H9 (cell line): ENCODE results near the gene GPR137B. TPM values are rescaled to one million over a fixed set of nuclear protein-coding genes. Genes with fewer than 3 reads are reported as not detected.

Experiments
- DNase-seq: peaks from one replicate; pipeline ENCODE4 v3.0.0-alpha.2; 2017
- H2AFZ ChIP-seq: one replicate; pipeline ENCODE4 v1.6.1; 2013; ENCODE audit warnings: mild to moderate bottlenecking, low read length, control low read depth, moderate library complexity
- H2AK5ac ChIP-seq: 2 replicates; pipeline ENCODE4 v1.6.1; 2013; ENCODE audit warnings: low read length, control low read depth, mixed read lengths; ENCODE audit not compliant: insufficient read length
- H2BK120ac ChIP-seq: one replicate; pipeline ENCODE4 v1.6.1; 2013; ENCODE audit warnings: low read depth, mild to moderate bottlenecking, low read length, control low read depth, inconsistent platforms; ENCODE audit not compliant: poor library complexity, severe bottlenecking
- H2BK12ac ChIP-seq: 2 replicates; pipeline ENCODE4 v1.6.1; 2013; ENCODE audit warnings: low read length, control low read depth, mixed read lengths, low read depth; ENCODE audit not compliant: insufficient read length
- H2BK15ac ChIP-seq: 2 replicates; pipeline ENCODE4 v1.6.1; 2013; ENCODE audit warnings: low read depth, low read length, control low read depth
- H2BK20ac ChIP-seq: one replicate; pipeline ENCODE4 v1.6.1; 2013; ENCODE audit warnings: low read depth, mild to moderate bottlenecking, low read length, control low read depth, inconsistent platforms; ENCODE audit not compliant: poor library complexity, severe bottlenecking
- H2BK5ac ChIP-seq: 2 replicates; pipeline ENCODE4 v1.6.1; 2013; ENCODE audit warnings: low read length, control low read depth, mixed read lengths; ENCODE audit not compliant: insufficient read length
- H3K14ac ChIP-seq: 2 replicates; pipeline ENCODE4 v1.6.1; 2013; ENCODE audit warnings: low read length, control low read depth; ENCODE audit not compliant: insufficient read depth
- H3K18ac ChIP-seq: 2 replicates; pipeline ENCODE4 v1.6.1; 2013; ENCODE audit warnings: low read depth, mild to moderate bottlenecking, mixed read lengths, low read length, control low read depth; ENCODE audit not compliant: insufficient read length
- H3K23ac ChIP-seq: 2 replicates; pipeline ENCODE4 v1.6.1; 2013; ENCODE audit warnings: low read length, control low read depth, mixed read lengths, low read depth; ENCODE audit not compliant: insufficient read length
- H3K23me2 ChIP-seq: 2 replicates; pipeline ENCODE4 v1.6.1; 2013; ENCODE audit warnings: low read depth, mild to moderate bottlenecking, mixed read lengths, low read length, control low read depth; ENCODE audit not compliant: insufficient read length, poor library complexity, severe bottlenecking
- H3K27ac ChIP-seq: 2 replicates; pipeline ENCODE4 v1.5.1; 2013; ENCODE audit warnings: low read length, control low read depth, mixed read lengths, low read depth; ENCODE audit not compliant: insufficient read length
- H3K27me3 ChIP-seq: 2 replicates; pipeline ENCODE4 v1.6.1; 2013; ENCODE audit warnings: low read length, control low read depth, inconsistent platforms; ENCODE audit not compliant: insufficient read depth
- H3K4ac ChIP-seq: 2 replicates; pipeline ENCODE4 v1.6.1; 2013; ENCODE audit warnings: low read depth, mild to moderate bottlenecking, control low read depth, inconsistent platforms, low read length, moderate library complexity
- H3K4me1 ChIP-seq: 2 replicates; pipeline ENCODE4 v1.6.1; 2013; ENCODE audit warnings: low read length, control low read depth, inconsistent platforms; ENCODE audit not compliant: insufficient read depth
- H3K4me2 ChIP-seq: 2 replicates; pipeline ENCODE4 v1.6.1; 2013; ENCODE audit warnings: low read length, control low read depth, mixed read lengths; ENCODE audit not compliant: insufficient read length, insufficient read depth
- H3K56ac ChIP-seq: 2 replicates; pipeline ENCODE4 v1.6.1; 2013; ENCODE audit warnings: low read depth, mild to moderate bottlenecking, mixed read lengths, low read length, control low read depth; ENCODE audit not compliant: insufficient read length
- H3K79me1 ChIP-seq: 2 replicates; pipeline ENCODE4 v1.6.1; 2013; ENCODE audit warnings: low read depth, mild to moderate bottlenecking, moderate library complexity, low read length, control low read depth, inconsistent platforms; ENCODE audit not compliant: insufficient read depth, poor library complexity, severe bottlenecking
- H3K79me2 ChIP-seq: 2 replicates; pipeline ENCODE4 v1.6.1; 2013; ENCODE audit warnings: low read length, control low read depth, inconsistent platforms; ENCODE audit not compliant: insufficient read depth
- H3K9ac ChIP-seq: 2 replicates; pipeline ENCODE4 v1.6.1; 2013; ENCODE audit warnings: low read length, control low read depth, mixed read lengths; ENCODE audit not compliant: insufficient read length; ENCODE audit errors: extremely low read depth
- H3K9me3 ChIP-seq: one replicate; pipeline ENCODE4 v1.6.1; 2013; ENCODE audit warnings: low read depth, low read length, inconsistent platforms; ENCODE audit not compliant: control insufficient read depth
- H3T11ph ChIP-seq: one replicate; pipeline ENCODE4 v1.6.1; 2013; ENCODE audit warnings: mild to moderate bottlenecking, low read length, control low read depth, inconsistent platforms
- H4K20me1 ChIP-seq: one replicate; pipeline ENCODE4 v1.6.1; 2013; ENCODE audit not compliant: control insufficient read depth, insufficient read length, insufficient read depth
- H4K5ac ChIP-seq: 2 replicates; pipeline ENCODE4 v1.6.1; 2013; ENCODE audit warnings: low read depth, mild to moderate bottlenecking, mixed read lengths, low read length, control low read depth; ENCODE audit not compliant: insufficient read length
- H4K8ac ChIP-seq: replicated peaks from 2 replicates; pipeline ENCODE4 v1.6.1; 2013; ENCODE audit warnings: low read length, control low read depth, mixed read lengths, low read depth; ENCODE audit not compliant: insufficient read length
- H4K91ac ChIP-seq: 2 replicates; pipeline ENCODE4 v1.6.1; 2013; ENCODE audit warnings: low read depth, mild to moderate bottlenecking, moderate library complexity, mixed read lengths, low read length, control low read depth; ENCODE audit not compliant: insufficient read length
- H3K27ac Mint-ChIP-seq, 3 experiments: 2 replicates in 2 of 3; 3 replicates in 1 of 3; pipeline ENCODE4 v1.8.0; 2020 to 2021; ENCODE audit warnings: mixed read lengths in 3 of 3, mild to moderate bottlenecking in 1 of 3, moderate library complexity in 1 of 3
- H3K27me3 Mint-ChIP-seq: 2 replicates; pipeline ENCODE4 v1.8.0; 2021; ENCODE audit warnings: low read depth, mild to moderate bottlenecking, moderate library complexity, mixed read lengths
- H3K36me3 Mint-ChIP-seq, 3 experiments: 2 replicates in 2 of 3; 3 replicates in 1 of 3; pipeline ENCODE4 v1.8.0; 2020 to 2021; ENCODE audit warnings: low read depth in 3 of 3, mixed read lengths in 3 of 3; ENCODE audit not compliant: insufficient read depth in 1 of 3
- H3K4me1 Mint-ChIP-seq, 2 experiments: 2 replicates each; pipeline ENCODE4 v1.8.0; 2020; ENCODE audit warnings: mixed read lengths in 2 of 2
- H3K4me3 Mint-ChIP-seq, 2 experiments: 2 replicates in 1 of 2; 3 replicates in 1 of 2; pipeline ENCODE4 v1.8.0; 2020 to 2021; ENCODE audit warnings: mild to moderate bottlenecking in 2 of 2, mixed read lengths in 2 of 2, moderate library complexity in 1 of 2
- H3K9me3 Mint-ChIP-seq, 2 experiments: 2 replicates in 1 of 2; 3 replicates in 1 of 2; pipeline ENCODE4 v1.8.0; 2020; ENCODE audit warnings: mild to moderate bottlenecking in 2 of 2, mixed read lengths in 2 of 2, moderate library complexity in 1 of 2
- CTCF ChIP-seq: fragments of 200-600 bp; sonication (generic); conservative IDR thresholded peaks from 3 replicates; pipeline ENCODE4 v1.8.0; 2021; ENCODE audit warnings: antibody characterized with exemption, mild to moderate bottlenecking
- WGBS: extraction: QIAGEN DNeasy Blood & Tissue Kit; methylation state at CpG from one replicate; pipeline ENCODE4 v1.1.7; 2013; ENCODE audit warnings: missing lambda C conversion rate, low lambda C conversion rate, mixed read lengths; ENCODE audit not compliant: insufficient read length; ENCODE audit errors: extremely low coverage; 5-methylcytosine and 5-hydroxymethylcytosine counted together
- total RNA-seq: library from RNA; stranded (reverse); gene quantifications from 2 replicates; pipeline ENCODE4 v1.2.1, GENCODE V29; 2021

Gene GPR137B
- total RNA-seq, 1 experiment from 2014 or later: 5.9 TPM

DNA sequence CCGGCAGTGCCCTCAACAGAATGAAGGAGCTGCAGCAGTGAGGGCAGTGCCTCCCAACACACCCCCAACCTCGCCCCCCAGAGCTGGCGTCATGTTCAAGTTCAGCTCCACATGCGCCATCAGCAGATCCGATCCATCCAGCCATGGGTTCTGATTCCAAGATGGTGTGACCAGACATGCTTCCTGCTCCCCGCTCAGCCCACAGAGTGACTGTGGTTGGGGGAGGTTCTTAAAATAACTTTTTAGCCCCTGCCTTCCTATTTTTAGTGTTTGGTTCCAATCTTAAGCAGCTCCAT is 30.1 kb upstream of the GPR137B start:
- Histone ChIP-seq H2BK120ac (no peak overlapping the region), H3K56ac (no peak overlapping the region), H3K4me1 (no peaks in the 10 kb centered on the region), H4K20me1 (no peaks in the 10 kb centered on the region), H3K14ac (no peak overlapping the region), H4K5ac (no peak overlapping the region), H2AK5ac (no peak overlapping the region), H2BK12ac (no peak overlapping the region), H3K23me2 (no peaks in the 10 kb centered on the region), H3T11ph (no peak overlapping the region), H4K8ac (no peak overlapping the region), H4K91ac (no peak overlapping the region), H3K4ac (no peak overlapping the region), H2BK20ac (no peak overlapping the region), H3K27me3 (no peaks in the 10 kb centered on the region), H2BK5ac (no peak overlapping the region), H3K9ac (no peak overlapping the region), H2AFZ (no peak overlapping the region), H3K79me1 (no peaks in the 10 kb centered on the region), H3K18ac (no peak overlapping the region), H3K79me2 (no peaks in the 10 kb centered on the region), H2BK15ac (no peak overlapping the region), H3K23ac (no peak overlapping the region), H3K9me3 (no peaks in the 10 kb centered on the region), H3K4me2 (no peak overlapping the region), H3K27ac (no peak overlapping the region)
- Mint-ChIP-seq H3K27me3 (no peaks in the 10 kb centered on the region; the same call in 1 of the 2 replicates), H3K9me3 (no peaks in the 10 kb centered on the region), H3K4me3 (no peak overlapping the region), H3K4me1 (no peaks in the 10 kb centered on the region), H3K36me3 (no peaks in the 10 kb centered on the region), H3K27ac (no peak overlapping the region)
- no peak for DNase-seq
- no CpG with 5 or more reads among the region's 6 CpGs for WGBS
- TF ChIP-seq CTCF: no peak
